Measurements from ENCODE around the gene CCL11.
"Not testable (repeated sequence)": the region's sequence is repeated elsewhere in the genome, so short reads cannot be mapped to it uniquely, and the experiment has no call there.

The CCL11 gene

GRCh38 chr17:34318474-34318873 lies 32.9 kb downstream of the CCL11 start:
- TF ChIP-seq CTCF (IDR thresholded peaks at IDR 0.05) (peak; percentile 28), ZFX (IDR thresholded peaks at IDR 0.05; ENCODE audit: borderline replicate concordance) (no peak)
- H3K27ac ChIP-seq: no peak overlapping the region

GRCh38 chr17:34319039-34319483 lies 33.5 kb downstream of the CCL11 start, which contains the start of gene CCL8:
TSS of gene CCL8 (plus strand) at chr17:34319435. CDS start at chr17:34319502, 67 bp downstream.
- H3K27ac ChIP-seq: no peak within 1 kb of the TSS
- TF ChIP-seq CTCF (IDR thresholded peaks at IDR 0.05) (no peak), ZFX (IDR thresholded peaks at IDR 0.05; ENCODE audit: borderline replicate concordance) (no peak)

- H3K27ac ChIP-seq: no peak overlapping the region
- no peak for TF ChIP-seq ZFX (IDR thresholded peaks at IDR 0.05; ENCODE audit: borderline replicate concordance)
- TF ChIP-seq CTCF (IDR thresholded peaks at IDR 0.05): no peak
These were observed 36.4 kb downstream of the CCL11 start for GRCh38 chr17:34321964-34322363.

GRCh38 chr17:34327580-34327979 lies 42.0 kb downstream of the CCL11 start:
- H3K27ac ChIP-seq: not testable (repeated sequence)

GRCh38 chr17:34337701-34338100 lies 52.2 kb downstream of the CCL11 start:
- TF ChIP-seq CTCF (IDR thresholded peaks at IDR 0.05): no peak
- no peak for TF ChIP-seq ZFX (IDR thresholded peaks at IDR 0.05; ENCODE audit: borderline replicate concordance)
- no peak overlapping the region for H3K27ac ChIP-seq
